HG03378 (cell line): ENCODE measurements around the gene DDX3Y.

Source experiments
- ATAC-seq: cut with Tn5 transposase; IDR thresholded peaks from one replicate; pipeline ENCODE4 v1.9.1; 2021; ENCODE audit warnings: mild to moderate bottlenecking, moderate library complexity; ENCODE audit not compliant: unreplicated experiment

Gene DDX3Y

DNA sequence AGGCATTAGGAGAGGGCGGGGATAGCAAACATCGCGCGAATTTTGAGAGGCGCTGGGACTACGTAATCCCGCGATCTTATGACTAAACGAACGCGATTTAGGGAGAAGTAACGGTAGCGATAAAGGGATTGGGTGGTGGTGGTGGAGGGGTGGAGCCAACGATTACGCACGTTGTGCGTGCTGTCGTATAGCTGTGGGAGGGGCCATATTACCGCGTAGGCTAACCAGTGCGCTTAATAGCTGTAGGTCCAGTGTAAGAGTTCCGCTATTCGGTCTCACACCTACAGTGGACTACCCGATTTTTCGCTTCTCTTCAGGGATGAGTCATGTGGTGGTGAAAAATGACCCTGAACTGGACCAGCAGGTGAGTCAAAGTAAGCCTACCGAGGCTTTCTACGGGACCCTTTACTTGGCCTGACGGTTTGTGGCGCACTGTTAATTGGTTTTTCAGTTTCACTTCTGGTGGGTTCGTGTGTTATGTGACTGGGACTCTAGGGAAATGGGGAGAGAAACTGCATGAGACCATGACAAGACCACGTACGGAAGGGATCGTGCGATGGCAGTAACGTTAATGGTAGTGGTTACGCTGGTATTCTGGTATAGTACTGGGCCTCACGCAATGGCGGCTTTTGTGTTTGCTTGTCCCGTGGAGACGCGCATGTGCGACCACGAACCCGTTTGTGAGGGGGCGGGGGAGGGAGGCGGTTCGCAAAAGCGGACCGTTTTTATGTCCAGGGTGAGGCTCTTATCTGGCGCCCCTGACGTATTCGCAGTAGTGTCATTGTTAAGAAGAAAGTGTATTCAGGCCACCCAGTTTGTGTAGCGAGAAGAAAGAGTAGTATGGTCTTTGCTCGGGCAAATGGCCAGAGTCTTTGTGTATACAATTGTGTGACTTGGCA, at the start of gene DDX3Y:
DDX3Y (plus strand) TSS at position 251 of the 899 bp plus-strand sequence; CDS start at position 320, 69 bp downstream.
- ATAC-seq = no peak

DNA sequence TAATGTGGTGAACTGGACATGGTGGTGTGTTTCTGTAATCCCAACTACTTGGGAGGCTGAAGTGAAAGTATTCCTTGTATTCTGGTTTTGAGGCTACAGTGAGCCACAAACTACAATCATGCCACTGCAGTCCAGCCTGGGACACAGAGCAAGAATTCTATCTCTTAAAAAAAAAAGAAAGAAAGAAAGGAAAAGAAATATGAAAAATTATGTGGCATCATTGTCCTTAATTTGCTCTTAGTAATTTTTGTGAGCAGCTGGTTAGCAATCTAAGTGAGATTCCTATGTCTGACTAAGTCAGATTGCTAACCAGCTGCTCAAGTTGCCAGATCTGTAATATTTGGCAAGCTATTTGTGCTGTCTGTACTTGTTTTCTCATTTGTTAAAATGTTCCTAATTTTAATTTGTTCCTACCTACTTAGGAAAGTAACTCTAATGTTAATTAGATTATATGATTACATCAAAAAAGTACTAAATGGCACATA, 48.8 kb upstream of the DDX3Y start:
- no peak for ATAC-seq

GRCh38 chrY:12867960-12868359, 36.7 kb upstream of the DDX3Y start:
- ATAC-seq = no peak

GRCh38 chrY:12896973-12897372, 7.7 kb upstream of the DDX3Y start:
- ATAC-seq = no peak

GRCh38 chrY:12898604-12899003, 6.1 kb upstream of the DDX3Y start:
- no peak for ATAC-seq

GRCh38 chrY:12905517-12905872, 827 bp downstream of the DDX3Y start:
- no peak for ATAC-seq

DNA sequence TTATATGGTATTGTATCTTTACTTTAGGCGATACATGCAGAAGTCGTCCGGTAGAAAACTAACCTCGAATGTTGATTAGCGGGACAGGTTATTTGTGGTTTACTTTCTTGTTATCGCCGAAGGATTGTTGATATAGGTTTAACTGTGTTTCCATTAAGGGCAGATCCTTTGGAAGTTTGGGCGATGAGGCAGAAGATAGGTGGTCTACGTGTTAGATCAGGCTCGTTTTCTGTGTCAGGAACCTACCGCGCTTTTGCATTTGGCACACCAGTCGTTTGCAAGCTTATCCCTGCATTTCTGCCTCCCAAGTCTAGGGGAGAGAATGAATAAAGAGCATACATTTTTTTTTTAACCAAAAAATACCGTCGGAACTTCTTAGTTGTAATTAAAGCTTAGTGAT, 1.2 kb downstream of the DDX3Y start:
- no peak for ATAC-seq

DNA sequence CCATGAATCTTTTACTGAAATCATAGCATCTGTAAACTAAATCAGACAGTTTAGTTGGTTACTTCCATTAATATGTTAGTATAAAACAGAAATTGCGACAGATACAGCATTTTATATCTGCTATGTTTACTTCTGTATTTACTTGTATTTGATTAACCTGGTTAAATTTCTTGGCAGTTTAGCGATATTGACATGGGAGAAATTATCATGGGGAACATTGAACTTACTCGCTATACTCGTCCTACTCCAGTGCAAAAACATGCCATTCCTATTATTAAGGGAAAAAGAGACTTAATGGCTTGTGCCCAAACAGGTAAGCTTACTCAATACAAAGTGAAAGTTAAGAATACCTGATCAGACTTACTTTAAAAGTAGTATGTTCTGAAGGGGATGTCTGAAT, 8.9 kb downstream of the DDX3Y start:
- ATAC-seq = no peak

DNA sequence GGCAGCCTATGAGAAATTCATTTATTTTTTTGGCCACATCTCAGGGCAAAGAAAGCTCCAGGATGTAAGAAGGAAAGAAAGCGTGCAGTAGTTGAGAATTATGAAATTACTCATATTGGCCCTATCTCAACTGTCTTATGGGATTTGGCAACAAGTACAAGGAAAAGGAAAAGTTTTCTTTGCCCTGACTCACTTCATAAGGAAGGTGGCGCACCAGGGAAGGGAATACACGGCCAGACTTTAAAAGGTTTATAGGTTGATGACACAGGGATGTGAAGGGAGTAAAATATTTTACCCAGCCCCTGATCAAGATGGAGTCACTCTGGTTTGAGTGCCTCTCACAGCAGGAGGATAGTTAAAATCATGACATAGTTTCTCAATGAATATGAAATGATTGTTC, 23.4 kb downstream of the DDX3Y start:
- ATAC-seq = no peak

- ATAC-seq = no peak
These were observed 37.3 kb downstream of the DDX3Y start for GRCh38 chrY:12941725-12942687.
